ENCODE results near the gene SYNGR3. TPM values are rescaled to one million over a fixed set of nuclear protein-coding genes. Genes with fewer than 3 reads are reported as not detected.

Gene SYNGR3
- total and polyA plus RNA-seq, 2 of the 13 experiments (the other 11 are each of a cell fraction or from before 2014, with no cell fraction given): 0.97 to 5.7 TPM

DNA sequence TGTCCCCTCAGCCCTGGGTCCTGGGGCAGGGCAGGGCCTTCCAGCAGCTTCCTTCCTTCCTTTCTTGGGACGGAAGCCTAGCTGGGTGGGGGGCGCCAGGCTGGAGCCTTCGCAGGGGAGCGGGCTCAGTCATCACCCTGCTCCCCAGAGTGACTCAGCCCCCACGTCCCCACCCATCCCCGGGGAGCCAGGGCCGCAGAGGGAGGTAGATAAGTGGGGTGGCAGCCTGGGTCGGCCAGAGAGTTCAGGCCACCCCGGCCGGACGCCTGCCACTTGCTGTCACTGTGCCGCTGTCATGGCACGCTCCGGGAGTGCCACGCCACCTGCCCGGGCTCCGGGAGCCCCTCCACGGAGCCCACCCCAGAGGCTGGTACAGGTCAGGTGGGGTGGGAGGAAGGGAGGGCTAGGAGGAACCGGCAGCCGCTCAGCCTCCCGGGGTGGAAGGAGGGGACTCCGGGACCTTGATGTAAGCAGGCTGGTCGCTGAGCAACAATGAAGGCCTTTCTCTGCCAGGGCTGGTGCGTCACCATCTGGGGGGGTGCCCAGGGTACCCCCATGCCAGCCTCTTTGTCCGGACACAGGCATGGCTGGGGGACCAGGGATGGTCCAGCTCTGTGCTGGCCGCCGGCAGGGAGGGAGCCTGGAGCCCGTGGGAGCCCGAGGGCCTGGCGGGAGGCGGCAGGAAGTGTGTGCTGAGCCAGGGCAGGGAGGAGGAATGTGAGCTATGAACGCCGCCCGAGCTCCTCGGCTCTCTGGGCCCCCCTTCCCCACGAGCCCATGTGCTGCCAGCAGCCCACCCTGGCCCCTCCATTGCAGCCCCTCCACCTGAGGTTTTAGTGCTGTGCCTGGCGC is 43.5 kb downstream of the SYNGR3 start (continued):
- TF ChIP-seq, protein P1, sequence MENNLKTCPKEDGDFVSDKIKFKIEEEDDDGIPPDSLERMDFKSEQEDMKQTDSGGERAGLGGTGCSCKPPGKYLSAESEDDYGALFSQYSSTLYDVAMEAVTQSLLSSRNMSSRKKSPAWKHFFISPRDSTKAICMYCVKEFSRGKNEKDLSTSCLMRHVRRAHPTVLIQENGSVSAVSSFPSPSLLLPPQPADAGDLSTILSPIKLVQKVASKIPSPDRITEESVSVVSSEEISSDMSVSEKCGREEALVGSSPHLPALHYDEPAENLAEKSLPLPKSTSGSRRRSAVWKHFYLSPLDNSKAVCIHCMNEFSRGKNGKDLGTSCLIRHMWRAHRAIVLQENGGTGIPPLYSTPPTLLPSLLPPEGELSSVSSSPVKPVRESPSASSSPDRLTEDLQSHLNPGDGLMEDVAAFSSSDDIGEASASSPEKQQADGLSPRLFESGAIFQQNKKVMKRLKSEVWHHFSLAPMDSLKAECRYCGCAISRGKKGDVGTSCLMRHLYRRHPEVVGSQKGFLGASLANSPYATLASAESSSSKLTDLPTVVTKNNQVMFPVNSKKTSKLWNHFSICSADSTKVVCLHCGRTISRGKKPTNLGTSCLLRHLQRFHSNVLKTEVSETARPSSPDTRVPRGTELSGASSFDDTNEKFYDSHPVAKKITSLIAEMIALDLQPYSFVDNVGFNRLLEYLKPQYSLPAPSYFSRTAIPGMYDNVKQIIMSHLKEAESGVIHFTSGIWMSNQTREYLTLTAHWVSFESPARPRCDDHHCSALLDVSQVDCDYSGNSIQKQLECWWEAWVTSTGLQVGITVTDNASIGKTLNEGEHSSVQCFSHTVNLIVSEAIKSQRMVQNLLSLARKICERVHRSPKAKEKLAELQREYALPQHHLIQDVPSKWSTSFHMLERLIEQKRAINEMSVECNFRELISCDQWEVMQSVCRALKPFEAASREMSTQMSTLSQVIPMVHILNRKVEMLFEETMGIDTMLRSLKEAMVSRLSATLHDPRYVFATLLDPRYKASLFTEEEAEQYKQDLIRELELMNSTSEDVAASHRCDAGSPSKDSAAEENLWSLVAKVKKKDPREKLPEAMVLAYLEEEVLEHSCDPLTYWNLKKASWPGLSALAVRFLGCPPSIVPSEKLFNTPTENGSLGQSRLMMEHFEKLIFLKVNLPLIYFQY (CRISPR knock-in tag; IDR thresholded peaks at IDR 0.05; ENCODE audit: borderline replicate concordance): 0 out of 2 replicates have a peak, but pooled peaks have one; percentile 24
- TF ChIP-seq, protein P2, sequence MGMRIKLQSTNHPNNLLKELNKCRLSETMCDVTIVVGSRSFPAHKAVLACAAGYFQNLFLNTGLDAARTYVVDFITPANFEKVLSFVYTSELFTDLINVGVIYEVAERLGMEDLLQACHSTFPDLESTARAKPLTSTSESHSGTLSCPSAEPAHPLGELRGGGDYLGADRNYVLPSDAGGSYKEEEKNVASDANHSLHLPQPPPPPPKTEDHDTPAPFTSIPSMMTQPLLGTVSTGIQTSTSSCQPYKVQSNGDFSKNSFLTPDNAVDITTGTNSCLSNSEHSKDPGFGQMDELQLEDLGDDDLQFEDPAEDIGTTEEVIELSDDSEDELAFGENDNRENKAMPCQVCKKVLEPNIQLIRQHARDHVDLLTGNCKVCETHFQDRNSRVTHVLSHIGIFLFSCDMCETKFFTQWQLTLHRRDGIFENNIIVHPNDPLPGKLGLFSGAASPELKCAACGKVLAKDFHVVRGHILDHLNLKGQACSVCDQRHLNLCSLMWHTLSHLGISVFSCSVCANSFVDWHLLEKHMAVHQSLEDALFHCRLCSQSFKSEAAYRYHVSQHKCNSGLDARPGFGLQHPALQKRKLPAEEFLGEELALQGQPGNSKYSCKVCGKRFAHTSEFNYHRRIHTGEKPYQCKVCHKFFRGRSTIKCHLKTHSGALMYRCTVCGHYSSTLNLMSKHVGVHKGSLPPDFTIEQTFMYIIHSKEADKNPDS (CRISPR knock-in tag; IDR thresholded peaks at IDR 0.05): 0 out of 2 replicates have a peak, but pooled peaks have one; percentile 5
- TF ChIP-seq ZNF792 (CRISPR knock-in tag; IDR thresholded peaks at IDR 0.05): 0 out of 2 replicates have a peak, but pooled peaks have one; percentile 34
- peak; percentile 80; the same call in 1 of the 2 replicates for TF ChIP-seq ZBTB7B (CRISPR knock-in tag; IDR thresholded peaks at IDR 0.05)
- TF ChIP-seq ETV6 (CRISPR knock-in tag; conservative IDR thresholded peaks at IDR 0.05): 0 out of 2 replicates have a peak, but pooled peaks have one; percentile 51
- peak; percentile 26; the same call in 1 of the 2 replicates for TF ChIP-seq HDAC2 (CRISPR knock-in tag; IDR thresholded peaks at IDR 0.05)
- TF ChIP-seq NFYB (CRISPR knock-in tag; IDR thresholded peaks at IDR 0.05): no peak
- TF ChIP-seq ETV5 (CRISPR knock-in tag; IDR thresholded peaks at IDR 0.05; ENCODE audit: borderline replicate concordance): peak; percentile 35; the same call in 1 of the 2 replicates
- no peak for TF ChIP-seq GABPA (IDR thresholded peaks at IDR 0.05; ENCODE audit: low read depth, low read length)
- TF ChIP-seq GABPA (CRISPR knock-in tag; IDR thresholded peaks at IDR 0.05; ENCODE audit: low read depth): peak; percentile 14; the same call in 1 of the 2 replicates
- TF ChIP-seq SALL1 (CRISPR knock-in tag; IDR thresholded peaks at IDR 0.05): peak; percentile 59
- TF ChIP-seq, protein P3, sequence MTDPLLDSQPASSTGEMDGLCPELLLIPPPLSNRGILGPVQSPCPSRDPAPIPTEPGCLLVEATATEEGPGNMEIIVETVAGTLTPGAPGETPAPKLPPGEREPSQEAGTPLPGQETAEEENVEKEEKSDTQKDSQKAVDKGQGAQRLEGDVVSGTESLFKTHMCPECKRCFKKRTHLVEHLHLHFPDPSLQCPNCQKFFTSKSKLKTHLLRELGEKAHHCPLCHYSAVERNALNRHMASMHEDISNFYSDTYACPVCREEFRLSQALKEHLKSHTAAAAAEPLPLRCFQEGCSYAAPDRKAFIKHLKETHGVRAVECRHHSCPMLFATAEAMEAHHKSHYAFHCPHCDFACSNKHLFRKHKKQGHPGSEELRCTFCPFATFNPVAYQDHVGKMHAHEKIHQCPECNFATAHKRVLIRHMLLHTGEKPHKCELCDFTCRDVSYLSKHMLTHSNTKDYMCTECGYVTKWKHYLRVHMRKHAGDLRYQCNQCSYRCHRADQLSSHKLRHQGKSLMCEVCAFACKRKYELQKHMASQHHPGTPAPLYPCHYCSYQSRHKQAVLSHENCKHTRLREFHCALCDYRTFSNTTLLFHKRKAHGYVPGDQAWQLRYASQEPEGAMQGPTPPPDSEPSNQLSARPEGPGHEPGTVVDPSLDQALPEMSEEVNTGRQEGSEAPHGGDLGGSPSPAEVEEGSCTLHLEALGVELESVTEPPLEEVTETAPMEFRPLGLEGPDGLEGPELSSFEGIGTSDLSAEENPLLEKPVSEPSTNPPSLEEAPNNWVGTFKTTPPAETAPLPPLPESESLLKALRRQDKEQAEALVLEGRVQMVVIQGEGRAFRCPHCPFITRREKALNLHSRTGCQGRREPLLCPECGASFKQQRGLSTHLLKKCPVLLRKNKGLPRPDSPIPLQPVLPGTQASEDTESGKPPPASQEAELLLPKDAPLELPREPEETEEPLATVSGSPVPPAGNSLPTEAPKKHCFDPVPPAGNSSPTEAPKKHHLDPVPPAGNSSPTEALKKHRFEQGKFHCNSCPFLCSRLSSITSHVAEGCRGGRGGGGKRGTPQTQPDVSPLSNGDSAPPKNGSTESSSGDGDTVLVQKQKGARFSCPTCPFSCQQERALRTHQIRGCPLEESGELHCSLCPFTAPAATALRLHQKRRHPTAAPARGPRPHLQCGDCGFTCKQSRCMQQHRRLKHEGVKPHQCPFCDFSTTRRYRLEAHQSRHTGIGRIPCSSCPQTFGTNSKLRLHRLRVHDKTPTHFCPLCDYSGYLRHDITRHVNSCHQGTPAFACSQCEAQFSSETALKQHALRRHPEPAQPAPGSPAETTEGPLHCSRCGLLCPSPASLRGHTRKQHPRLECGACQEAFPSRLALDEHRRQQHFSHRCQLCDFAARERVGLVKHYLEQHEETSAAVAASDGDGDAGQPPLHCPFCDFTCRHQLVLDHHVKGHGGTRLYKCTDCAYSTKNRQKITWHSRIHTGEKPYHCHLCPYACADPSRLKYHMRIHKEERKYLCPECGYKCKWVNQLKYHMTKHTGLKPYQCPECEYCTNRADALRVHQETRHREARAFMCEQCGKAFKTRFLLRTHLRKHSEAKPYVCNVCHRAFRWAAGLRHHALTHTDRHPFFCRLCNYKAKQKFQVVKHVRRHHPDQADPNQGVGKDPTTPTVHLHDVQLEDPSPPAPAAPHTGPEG (CRISPR knock-in tag; IDR thresholded peaks at IDR 0.05): 0 out of 2 replicates have a peak, but pooled peaks have one; percentile 4
- no peak for TF ChIP-seq FOXA1 (IDR thresholded peaks at IDR 0.05)
- no peak for TF ChIP-seq FOXA1 (CRISPR knock-in tag; IDR thresholded peaks at IDR 0.05)
- 0 out of 2 replicates have a peak, but pooled peaks have one; percentile 41 for TF ChIP-seq ZNF607 (CRISPR knock-in tag; IDR thresholded peaks at IDR 0.05; ENCODE audit: borderline replicate concordance)
- 0 out of 2 replicates have a peak, but pooled peaks have one; percentile 47 for TF ChIP-seq KDM3A (CRISPR knock-in tag; IDR thresholded peaks at IDR 0.05; ENCODE audit: low read depth)
- TF ChIP-seq MYC (CRISPR knock-in tag; IDR thresholded peaks at IDR 0.05; ENCODE audit: borderline replicate concordance): peak; percentile 53
- 0 out of 2 replicates have a peak, but pooled peaks have one; percentile 34 for TF ChIP-seq ZIK1 (CRISPR knock-in tag; IDR thresholded peaks at IDR 0.05; ENCODE audit: borderline replicate concordance, low read depth)

All from HepG2 (cell line).